ENCODE data around the gene HS1BP3. TPM values are rescaled to one million over a fixed set of nuclear protein-coding genes. Genes with fewer than 3 reads are reported as not detected.

HS1BP3 gene
- total RNA-seq, 1 experiment from 2014 or later = 26.4 TPM

GRCh38 chr2:20595439-20596192, 55.3 kb downstream of the HS1BP3 start:
- CTCF ChIA-PET = interaction anchor here (0.9 to 1.4 kb wide), 3 partner anchors 8 to 22 kb away, joined by 3 to 5 read pairs (median 4); no protein-coding TSS in a partner anchor
- no TSS peak for BruUV-seq (replicated peaks)
- no peak overlapping the region for H3K27ac Mint-ChIP-seq (ENCODE audit: unreplicated experiment)
- intact Hi-C loops (cut with micrococcal nuclease; ENCODE audit: unreplicated experiment) = no loop called here
- no peaks in the 10 kb centered on the region for H3K27me3 Mint-ChIP-seq (ENCODE audit: unreplicated experiment)
- no peak overlapping the region for H3K4me3 Mint-ChIP-seq (ENCODE audit: low read depth, unreplicated experiment)
- DNase-seq = no peak
- H3K36me3 Mint-ChIP-seq (ENCODE audit: insufficient read depth, unreplicated experiment) = peaks cover 3% of the 10 kb centered on the region
- no peak for TF ChIP-seq CTCF (IDR thresholded peaks at IDR 0.05; ENCODE audit: unreplicated experiment)
- peaks cover 56% of the 10 kb centered on the region for H3K4me1 Mint-ChIP-seq (ENCODE audit: low read depth, unreplicated experiment)
- H3K9me3 Mint-ChIP-seq (ENCODE audit: low read depth, unreplicated experiment) = no peaks in the 10 kb centered on the region

- H3K27ac Mint-ChIP-seq (ENCODE audit: unreplicated experiment) = no peak overlapping the region
- no peak for TF ChIP-seq CTCF (IDR thresholded peaks at IDR 0.05; ENCODE audit: unreplicated experiment)
- BruUV-seq (replicated peaks) = no TSS peak
- CTCF ChIA-PET = no interaction called here
- H3K27me3 Mint-ChIP-seq (ENCODE audit: unreplicated experiment) = no peaks in the 10 kb centered on the region
- peaks cover 3% of the 10 kb centered on the region for H3K36me3 Mint-ChIP-seq (ENCODE audit: insufficient read depth, unreplicated experiment)
- no peak for DNase-seq
- intact Hi-C loops (cut with micrococcal nuclease; ENCODE audit: unreplicated experiment) = no loop called here
- peaks cover 59% of the 10 kb centered on the region for H3K4me1 Mint-ChIP-seq (ENCODE audit: low read depth, unreplicated experiment)
- H3K4me3 Mint-ChIP-seq (ENCODE audit: low read depth, unreplicated experiment) = no peak overlapping the region
- no peaks in the 10 kb centered on the region for H3K9me3 Mint-ChIP-seq (ENCODE audit: low read depth, unreplicated experiment)
Observed at GRCh38 chr2:20594957-20595356, 55.9 kb downstream of the HS1BP3 start.

- no peak for TF ChIP-seq CTCF (IDR thresholded peaks at IDR 0.05; ENCODE audit: unreplicated experiment)
- no peak overlapping the region for H3K4me3 Mint-ChIP-seq (ENCODE audit: low read depth, unreplicated experiment)
- H3K27ac Mint-ChIP-seq (ENCODE audit: unreplicated experiment) = no peak overlapping the region
- no peaks in the 10 kb centered on the region for H3K9me3 Mint-ChIP-seq (ENCODE audit: low read depth, unreplicated experiment)
- peaks cover 55% of the 10 kb centered on the region for H3K4me1 Mint-ChIP-seq (ENCODE audit: low read depth, unreplicated experiment)
- intact Hi-C loops (cut with micrococcal nuclease; ENCODE audit: unreplicated experiment) = no loop called here
- H3K36me3 Mint-ChIP-seq (ENCODE audit: insufficient read depth, unreplicated experiment) = peaks cover 3% of the 10 kb centered on the region
- DNase-seq = no peak
- H3K27me3 Mint-ChIP-seq (ENCODE audit: unreplicated experiment) = no peaks in the 10 kb centered on the region
- CTCF ChIA-PET = interaction anchor here (1.1 kb wide), 1 partner anchor 77 kb away, joined by 3 read pairs; no protein-coding TSS in a partner anchor
- BruUV-seq (replicated peaks) = no TSS peak
Observed at GRCh38 chr2:20594048-20594750, 56.7 kb downstream of the HS1BP3 start.

GRCh38 chr2:20593072-20594034, 57.5 kb downstream of the HS1BP3 start:
- Mint-ChIP-seq H3K9me3 (ENCODE audit: low read depth, unreplicated experiment) (no peaks in the 10 kb centered on the region), H3K27me3 (ENCODE audit: unreplicated experiment) (no peaks in the 10 kb centered on the region), H3K4me3 (ENCODE audit: low read depth, unreplicated experiment) (peak overlapping the region; percentile 3), H3K27ac (ENCODE audit: unreplicated experiment) (peak overlapping the region; percentile 59), H3K4me1 (ENCODE audit: low read depth, unreplicated experiment) (peaks cover 55% of the 10 kb centered on the region), H3K36me3 (ENCODE audit: insufficient read depth, unreplicated experiment) (peaks cover 3% of the 10 kb centered on the region)
- CTCF ChIA-PET = interaction anchor here (1.0 to 1.1 kb wide), 3 partner anchors 13 to 76 kb away, joined by 3 read pairs; no protein-coding TSS in a partner anchor
- peak; percentile 84 for DNase-seq
- no TSS peak for BruUV-seq (replicated peaks)
- intact Hi-C loops (cut with micrococcal nuclease; ENCODE audit: unreplicated experiment) = no loop called here
- no peak for TF ChIP-seq CTCF (IDR thresholded peaks at IDR 0.05; ENCODE audit: unreplicated experiment)
